PFSK-1 (cell line): ENCODE results near the gene ABR.
A peak's percentile ranks its signal among the peaks of the same experiment; 100 is the strongest.

Source experiments
- FOXP2 ChIP-seq: optimal IDR thresholded peaks from 2 replicates; pipeline ENCODE3; 2011; ENCODE audit warnings: borderline replicate concordance, control low read depth, inconsistent platforms; ENCODE audit not compliant: insufficient read depth; ENCODE audit errors: extremely low read length, extremely low read depth
- POLR2AphosphoS5 ChIP-seq: IDR thresholded peaks from 2 replicates; pipeline ENCODE4 v1.6.1; 2012; ENCODE audit warnings: low read depth, mild to moderate bottlenecking, control low read depth, low read length, moderate library complexity
- SIN3A ChIP-seq: IDR thresholded peaks from 2 replicates; pipeline ENCODE4 v1.6.1; 2012; ENCODE audit warnings: mild to moderate bottlenecking, low read length, moderate library complexity, borderline replicate concordance; ENCODE audit not compliant: insufficient read depth
- TAF1 ChIP-seq: IDR thresholded peaks from 2 replicates; pipeline ENCODE4 v1.6.1; 2012; ENCODE audit warnings: low read length, control low read depth, borderline replicate concordance; ENCODE audit not compliant: insufficient read depth
- TF ChIP-seq, protein P1 (sequence below), 2 experiments: IDR thresholded peaks; 2 replicates each; pipeline versions ENCODE4 v1.6.1 to v1.8.0; 2011 to 2012; ENCODE audit warnings: low read depth in 2 of 2, low read length in 2 of 2, control low read depth in 1 of 2, inconsistent platforms in 1 of 2, mild to moderate bottlenecking in 1 of 2, moderate library complexity in 1 of 2; ENCODE audit not compliant: insufficient read depth in 1 of 2

ABR gene

DNA sequence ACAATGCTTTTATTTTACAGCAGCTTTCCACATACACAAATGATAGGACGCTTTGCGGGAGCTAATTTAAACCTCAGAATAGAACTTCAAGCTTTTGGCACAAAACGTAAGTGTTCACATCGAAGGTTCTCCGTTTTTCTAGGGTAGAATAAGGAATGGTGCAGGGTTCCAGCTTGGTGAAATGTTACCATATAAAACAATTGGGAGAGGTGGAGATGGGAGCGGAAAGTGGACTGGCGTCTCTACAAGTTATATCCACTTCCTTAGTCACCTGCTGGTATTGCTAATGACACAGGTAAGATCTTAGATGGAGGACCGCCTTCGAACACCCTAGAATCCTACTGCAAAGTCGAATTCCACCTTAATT lies 198.5 kb downstream of the ABR start:
- TF ChIP-seq SIN3A (no peak), POLR2AphosphoS5 (no peak), FOXP2 (no peak)
- TF ChIP-seq, protein P1, sequence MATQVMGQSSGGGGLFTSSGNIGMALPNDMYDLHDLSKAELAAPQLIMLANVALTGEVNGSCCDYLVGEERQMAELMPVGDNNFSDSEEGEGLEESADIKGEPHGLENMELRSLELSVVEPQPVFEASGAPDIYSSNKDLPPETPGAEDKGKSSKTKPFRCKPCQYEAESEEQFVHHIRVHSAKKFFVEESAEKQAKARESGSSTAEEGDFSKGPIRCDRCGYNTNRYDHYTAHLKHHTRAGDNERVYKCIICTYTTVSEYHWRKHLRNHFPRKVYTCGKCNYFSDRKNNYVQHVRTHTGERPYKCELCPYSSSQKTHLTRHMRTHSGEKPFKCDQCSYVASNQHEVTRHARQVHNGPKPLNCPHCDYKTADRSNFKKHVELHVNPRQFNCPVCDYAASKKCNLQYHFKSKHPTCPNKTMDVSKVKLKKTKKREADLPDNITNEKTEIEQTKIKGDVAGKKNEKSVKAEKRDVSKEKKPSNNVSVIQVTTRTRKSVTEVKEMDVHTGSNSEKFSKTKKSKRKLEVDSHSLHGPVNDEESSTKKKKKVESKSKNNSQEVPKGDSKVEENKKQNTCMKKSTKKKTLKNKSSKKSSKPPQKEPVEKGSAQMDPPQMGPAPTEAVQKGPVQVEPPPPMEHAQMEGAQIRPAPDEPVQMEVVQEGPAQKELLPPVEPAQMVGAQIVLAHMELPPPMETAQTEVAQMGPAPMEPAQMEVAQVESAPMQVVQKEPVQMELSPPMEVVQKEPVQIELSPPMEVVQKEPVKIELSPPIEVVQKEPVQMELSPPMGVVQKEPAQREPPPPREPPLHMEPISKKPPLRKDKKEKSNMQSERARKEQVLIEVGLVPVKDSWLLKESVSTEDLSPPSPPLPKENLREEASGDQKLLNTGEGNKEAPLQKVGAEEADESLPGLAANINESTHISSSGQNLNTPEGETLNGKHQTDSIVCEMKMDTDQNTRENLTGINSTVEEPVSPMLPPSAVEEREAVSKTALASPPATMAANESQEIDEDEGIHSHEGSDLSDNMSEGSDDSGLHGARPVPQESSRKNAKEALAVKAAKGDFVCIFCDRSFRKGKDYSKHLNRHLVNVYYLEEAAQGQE (IDR thresholded peaks at IDR 0.05; ENCODE audit: insufficient read depth in 1 of 2, low read depth in 2 of 2, low read length in 2 of 2) = no peak

DNA sequence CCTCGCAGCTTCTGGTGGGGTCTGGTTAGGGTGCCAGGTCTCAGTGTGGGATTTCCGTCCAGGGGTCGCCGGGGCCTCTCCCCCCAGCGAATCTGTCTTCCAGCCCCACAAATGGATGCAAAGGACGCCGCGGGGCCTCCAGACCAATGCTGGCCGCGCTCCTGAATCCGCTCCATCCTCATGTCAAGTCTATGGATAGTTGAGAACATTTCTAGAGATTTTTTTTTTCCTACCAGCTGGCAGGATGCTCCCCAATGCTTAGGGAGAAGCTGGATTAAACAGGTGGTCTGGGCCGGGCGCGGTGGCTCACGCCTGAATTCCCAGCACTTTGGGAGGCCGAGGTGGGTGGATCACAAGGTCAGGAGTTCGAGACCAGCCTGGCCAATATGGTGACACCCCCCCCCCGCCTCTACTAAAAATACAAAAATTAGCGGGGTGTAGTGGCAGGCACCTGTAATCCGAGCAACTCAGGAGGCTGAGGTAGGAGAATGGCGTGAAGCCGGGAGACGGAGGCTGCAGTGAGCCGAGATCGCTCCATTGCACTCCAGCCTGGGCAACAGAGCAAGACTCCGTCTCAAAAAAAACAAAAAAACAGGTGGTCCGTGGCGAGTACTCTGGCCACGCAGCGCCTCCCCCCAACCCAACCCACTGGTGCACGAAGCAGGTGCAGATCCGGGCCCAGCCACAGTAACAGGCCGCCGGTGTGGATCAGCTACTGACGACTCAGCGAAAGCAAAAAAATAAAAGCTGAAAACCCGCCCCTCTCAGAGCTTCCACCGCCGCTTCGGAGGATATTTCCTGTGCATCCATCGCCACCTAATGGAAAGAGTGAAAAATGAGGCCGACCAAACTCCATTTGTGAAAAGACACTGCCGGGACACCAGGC lies 199.1 kb downstream of the ABR start:
- no peak for TF ChIP-seq POLR2AphosphoS5
- no peak for TF ChIP-seq TAF1
- TF ChIP-seq, protein P1 (IDR thresholded peaks at IDR 0.05; ENCODE audit: insufficient read depth in 1 of 2, low read depth in 2 of 2, low read length in 2 of 2) = no peak
- no peak for TF ChIP-seq SIN3A
- no peak for TF ChIP-seq FOXP2

DNA sequence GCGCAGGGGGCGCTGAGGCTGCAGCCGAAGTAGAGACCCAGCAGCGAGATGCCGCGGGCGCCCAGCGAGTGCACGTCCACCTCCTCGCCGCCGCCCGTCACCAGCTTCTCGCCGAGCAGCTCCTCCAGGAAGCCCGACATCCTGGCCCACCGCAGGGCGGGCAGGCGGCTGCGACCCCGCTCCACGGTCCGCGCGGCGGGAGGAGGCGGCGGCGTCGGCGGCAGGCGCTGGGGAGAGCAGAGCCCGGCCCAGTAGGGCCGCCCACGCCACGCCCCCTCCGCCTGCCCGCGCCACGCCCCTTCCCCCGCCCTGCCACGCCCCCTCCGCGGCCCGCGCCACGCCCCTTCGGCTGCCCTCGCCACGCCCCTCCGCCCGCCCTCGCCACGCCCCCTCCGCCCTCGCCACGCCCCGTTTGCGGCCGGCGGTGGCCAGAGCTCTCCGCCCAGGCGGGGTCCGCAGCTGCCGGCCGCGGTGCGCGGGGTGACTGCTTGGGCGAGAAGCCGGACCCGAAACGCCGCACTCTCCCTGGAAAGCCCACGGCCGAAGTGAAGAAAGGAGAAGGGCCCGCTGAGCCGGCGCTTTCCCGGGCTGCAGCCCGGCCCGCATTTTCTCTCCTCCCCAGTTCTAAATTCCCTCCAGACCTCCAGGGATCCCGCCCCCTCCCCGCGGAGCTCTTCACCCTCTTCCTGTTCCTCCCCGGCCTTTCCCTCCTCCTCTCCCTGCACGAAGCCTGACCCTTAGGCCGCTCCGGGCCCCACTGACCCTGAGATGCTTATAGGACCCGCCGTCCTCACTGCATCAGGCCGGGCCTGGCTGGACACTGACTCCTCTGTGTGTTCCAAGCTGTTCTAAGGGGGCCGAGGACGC lies 200.0 kb downstream of the ABR start, which contains the start of gene NXN:
TSS of gene NXN (minus strand) at position 238 of the 867 bp plus-strand sequence.
- TF ChIP-seq POLR2AphosphoS5 (peak; percentile 79), FOXP2 (peak; percentile 10), TAF1 (no peak)
- TF ChIP-seq, protein P1 (IDR thresholded peaks at IDR 0.05; ENCODE audit: insufficient read depth in 1 of 2, low read depth in 2 of 2, low read length in 2 of 2) = no peak

DNA sequence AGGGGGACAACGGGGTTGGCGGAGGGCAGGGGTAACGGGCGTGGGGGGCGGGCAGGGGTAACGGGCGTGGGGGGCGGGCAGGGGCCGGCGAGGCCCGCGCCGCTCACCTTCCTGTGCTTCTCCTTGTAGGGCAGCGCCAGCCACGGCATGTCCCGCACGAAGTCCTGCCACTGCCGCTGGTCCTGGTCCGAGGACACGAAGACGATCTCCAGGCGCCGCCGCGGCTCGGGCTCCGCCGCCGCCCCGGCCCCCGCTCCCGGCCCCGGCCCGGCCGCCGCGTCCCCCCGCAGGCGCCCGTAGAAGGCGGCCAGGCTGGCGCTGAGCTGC lies 200.6 kb downstream of the ABR start:
- TF ChIP-seq, protein P1 (IDR thresholded peaks at IDR 0.05; ENCODE audit: insufficient read depth in 1 of 2, low read depth in 2 of 2, low read length in 2 of 2) = no peak
- TF ChIP-seq TAF1 = no peak
- no peak for TF ChIP-seq FOXP2
- TF ChIP-seq POLR2AphosphoS5 = no peak
- no peak for TF ChIP-seq SIN3A
